GM23248 (cell line): ENCODE measurements around the gene ERBB4.

Experiments used
- EZH2 ChIP-seq: fragments of 200-600 bp; sonication (generic); IDR thresholded peaks from 2 replicates; pipeline ENCODE4 v1.6.1; 2018; ENCODE audit warnings: antibody characterized with exemption, mild to moderate bottlenecking; ENCODE audit not compliant: insufficient read depth, poor library complexity, severe bottlenecking
- EZH2phosphoT487 ChIP-seq: fragments of 200-600 bp; sonication (generic); IDR thresholded peaks from 2 replicates; pipeline ENCODE4 v1.6.1; 2018; ENCODE audit warnings: antibody characterized with exemption, moderate library complexity, mild to moderate bottlenecking, low read depth; ENCODE audit not compliant: insufficient read depth

GRCh38 chr2:212030709-212031108 is 507.9 kb downstream of the ERBB4 start:
- TF ChIP-seq EZH2 (no peak), EZH2phosphoT487 (no peak)
